HepG2 (cell line): ENCODE measurements around the gene LYRM1. TPM values are rescaled to one million over a fixed set of nuclear protein-coding genes. Genes with fewer than 3 reads are reported as not detected.

Experiments used
- ATAD3A ChIP-seq: sonication (generic); formaldehyde crosslinking; IDR thresholded peaks from 2 replicates; pipeline ENCODE4 v1.4.0; 2020; ENCODE audit warnings: missing genetic modification reagents
- ISL2 ChIP-seq: sonication (generic); formaldehyde crosslinking; IDR thresholded peaks from 2 replicates; pipeline ENCODE4 v1.5.0; 2020; ENCODE audit warnings: missing genetic modification reagents
- MLLT10 ChIP-seq: sonication (generic); formaldehyde crosslinking; IDR thresholded peaks from 2 replicates; pipeline ENCODE4 v1.4.0; 2020; ENCODE audit warnings: missing genetic modification reagents
- MTA1 ChIP-seq: sonication (generic); formaldehyde crosslinking; IDR thresholded peaks from 2 replicates; pipeline ENCODE4 v1.4.0; 2020; ENCODE audit warnings: missing genetic modification reagents, mild to moderate bottlenecking, borderline replicate concordance
- PAWR ChIP-seq: sonication (generic); formaldehyde crosslinking; IDR thresholded peaks from 2 replicates; pipeline ENCODE4 v1.4.0; 2020; ENCODE audit warnings: missing genetic modification reagents, mild to moderate bottlenecking, borderline replicate concordance
- PRDM10 ChIP-seq: sonication (generic); formaldehyde crosslinking; IDR thresholded peaks from 2 replicates; pipeline ENCODE4 v1.4.0; 2020; ENCODE audit warnings: low read depth, missing genetic modification reagents
- RFXANK ChIP-seq: IDR thresholded peaks from 2 replicates; pipeline ENCODE4 v1.6.1; 2016
- ZBTB7A ChIP-seq: sonication (generic); formaldehyde crosslinking; IDR thresholded peaks from 2 replicates; pipeline ENCODE4 v1.8.0; 2022; ENCODE audit warnings: mild to moderate bottlenecking, missing genetic modification reagents
- ZNF543 ChIP-seq: sonication (generic); formaldehyde crosslinking; IDR thresholded peaks from 2 replicates; pipeline ENCODE4 v1.4.0; 2020; ENCODE audit warnings: mild to moderate bottlenecking, missing genetic modification reagents
- ZNF709 ChIP-seq: sonication (generic); formaldehyde crosslinking; IDR thresholded peaks from 2 replicates; pipeline ENCODE4 v1.5.0; 2020; ENCODE audit warnings: mild to moderate bottlenecking, missing genetic modification reagents
- ZSCAN21 ChIP-seq: sonication (generic); formaldehyde crosslinking; IDR thresholded peaks from 2 replicates; pipeline ENCODE4 v1.8.0; 2022; ENCODE audit warnings: mild to moderate bottlenecking, missing genetic modification reagents, moderate library complexity, borderline replicate concordance
- polyA plus RNA-seq, 8 experiments: library from polyadenylated mRNA; depleted of rRNA in 3 of 8; stranded (reverse) in 7 of 8; unstranded in 1 of 8; fragments of >200 nt; fragmentation: Illumina TruSeq in 4 of 8; extraction: Trizol in 4 of 8; gene quantifications; 2 replicates each; pipeline versions ENCODE4 v1.2.1 to v1.2.3, GENCODE V29; 2011 to 2016; ENCODE audit warnings: low read depth in 4 of 8, missing spikeins in 1 of 8, mixed read lengths in 1 of 8; ENCODE audit not compliant: insufficient read depth in 1 of 8
- total RNA-seq, 5 experiments: library from RNA; depleted of rRNA; stranded (reverse); fragments of >200 nt; fragmentation: Illumina TruSeq; extraction: Trizol; gene quantifications; 2 replicates each; pipeline ENCODE4 v1.2.3, GENCODE V29; 2016; ENCODE audit warnings: low read depth in 1 of 5
- TF ChIP-seq, protein P1 (sequence below): sonication (generic); formaldehyde crosslinking; IDR thresholded peaks from 2 replicates; pipeline ENCODE4 v1.4.0; 2020; ENCODE audit warnings: mild to moderate bottlenecking, missing genetic modification reagents, borderline replicate concordance
- TF ChIP-seq, protein P2 (sequence below): sonication (generic); formaldehyde crosslinking; IDR thresholded peaks from 2 replicates; pipeline ENCODE4 v1.9.0; 2021; ENCODE audit warnings: missing genetic modification reagents, borderline replicate concordance
- TF ChIP-seq, protein P3 (sequence below): sonication (generic); formaldehyde crosslinking; IDR thresholded peaks from 2 replicates; pipeline ENCODE4 v1.4.0; 2020; ENCODE audit warnings: missing genetic modification reagents

LYRM1 gene
- total and polyA plus RNA-seq, 2 of the 13 experiments (the other 11 are each of a cell fraction or from before 2014, with no cell fraction given): 59.2 to 82.6 TPM

- TF ChIP-seq, protein P1, sequence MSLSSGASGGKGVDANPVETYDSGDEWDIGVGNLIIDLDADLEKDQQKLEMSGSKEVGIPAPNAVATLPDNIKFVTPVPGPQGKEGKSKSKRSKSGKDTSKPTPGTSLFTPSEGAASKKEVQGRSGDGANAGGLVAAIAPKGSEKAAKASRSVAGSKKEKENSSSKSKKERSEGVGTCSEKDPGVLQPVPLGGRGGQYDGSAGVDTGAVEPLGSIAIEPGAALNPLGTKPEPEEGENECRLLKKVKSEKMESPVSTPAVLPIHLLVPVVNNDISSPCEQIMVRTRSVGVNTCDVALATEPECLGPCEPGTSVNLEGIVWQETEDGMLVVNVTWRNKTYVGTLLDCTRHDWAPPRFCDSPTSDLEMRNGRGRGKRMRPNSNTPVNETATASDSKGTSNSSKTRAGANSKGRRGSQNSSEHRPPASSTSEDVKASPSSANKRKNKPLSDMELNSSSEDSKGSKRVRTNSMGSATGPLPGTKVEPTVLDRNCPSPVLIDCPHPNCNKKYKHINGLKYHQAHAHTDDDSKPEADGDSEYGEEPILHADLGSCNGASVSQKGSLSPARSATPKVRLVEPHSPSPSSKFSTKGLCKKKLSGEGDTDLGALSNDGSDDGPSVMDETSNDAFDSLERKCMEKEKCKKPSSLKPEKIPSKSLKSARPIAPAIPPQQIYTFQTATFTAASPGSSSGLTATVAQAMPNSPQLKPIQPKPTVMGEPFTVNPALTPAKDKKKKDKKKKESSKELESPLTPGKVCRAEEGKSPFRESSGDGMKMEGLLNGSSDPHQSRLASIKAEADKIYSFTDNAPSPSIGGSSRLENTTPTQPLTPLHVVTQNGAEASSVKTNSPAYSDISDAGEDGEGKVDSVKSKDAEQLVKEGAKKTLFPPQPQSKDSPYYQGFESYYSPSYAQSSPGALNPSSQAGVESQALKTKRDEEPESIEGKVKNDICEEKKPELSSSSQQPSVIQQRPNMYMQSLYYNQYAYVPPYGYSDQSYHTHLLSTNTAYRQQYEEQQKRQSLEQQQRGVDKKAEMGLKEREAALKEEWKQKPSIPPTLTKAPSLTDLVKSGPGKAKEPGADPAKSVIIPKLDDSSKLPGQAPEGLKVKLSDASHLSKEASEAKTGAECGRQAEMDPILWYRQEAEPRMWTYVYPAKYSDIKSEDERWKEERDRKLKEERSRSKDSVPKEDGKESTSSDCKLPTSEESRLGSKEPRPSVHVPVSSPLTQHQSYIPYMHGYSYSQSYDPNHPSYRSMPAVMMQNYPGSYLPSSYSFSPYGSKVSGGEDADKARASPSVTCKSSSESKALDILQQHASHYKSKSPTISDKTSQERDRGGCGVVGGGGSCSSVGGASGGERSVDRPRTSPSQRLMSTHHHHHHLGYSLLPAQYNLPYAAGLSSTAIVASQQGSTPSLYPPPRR (CRISPR knock-in tag): peak; percentile 58; the same call in 1 of the 2 replicates
- TF ChIP-seq ZSCAN21 (CRISPR knock-in tag) (no peak), ZNF709 (CRISPR knock-in tag) (no peak), MTA1 (0 out of 2 replicates have a peak, but pooled peaks have one; percentile 46), ISL2 (CRISPR knock-in tag) (no peak), ZNF543 (CRISPR knock-in tag) (peak; percentile 52; the same call in 1 of the 2 replicates), PRDM10 (peak; percentile 60; the same call in 1 of the 2 replicates), ZBTB7A (CRISPR knock-in tag) (no peak), ATAD3A (CRISPR knock-in tag) (no peak), MLLT10 (CRISPR knock-in tag) (no peak), PAWR (no peak), RFXANK (CRISPR knock-in tag) (no peak)
- TF ChIP-seq, protein P2, sequence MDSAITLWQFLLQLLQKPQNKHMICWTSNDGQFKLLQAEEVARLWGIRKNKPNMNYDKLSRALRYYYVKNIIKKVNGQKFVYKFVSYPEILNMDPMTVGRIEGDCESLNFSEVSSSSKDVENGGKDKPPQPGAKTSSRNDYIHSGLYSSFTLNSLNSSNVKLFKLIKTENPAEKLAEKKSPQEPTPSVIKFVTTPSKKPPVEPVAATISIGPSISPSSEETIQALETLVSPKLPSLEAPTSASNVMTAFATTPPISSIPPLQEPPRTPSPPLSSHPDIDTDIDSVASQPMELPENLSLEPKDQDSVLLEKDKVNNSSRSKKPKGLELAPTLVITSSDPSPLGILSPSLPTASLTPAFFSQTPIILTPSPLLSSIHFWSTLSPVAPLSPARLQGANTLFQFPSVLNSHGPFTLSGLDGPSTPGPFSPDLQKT (CRISPR knock-in tag): no peak
- TF ChIP-seq, protein P3, sequence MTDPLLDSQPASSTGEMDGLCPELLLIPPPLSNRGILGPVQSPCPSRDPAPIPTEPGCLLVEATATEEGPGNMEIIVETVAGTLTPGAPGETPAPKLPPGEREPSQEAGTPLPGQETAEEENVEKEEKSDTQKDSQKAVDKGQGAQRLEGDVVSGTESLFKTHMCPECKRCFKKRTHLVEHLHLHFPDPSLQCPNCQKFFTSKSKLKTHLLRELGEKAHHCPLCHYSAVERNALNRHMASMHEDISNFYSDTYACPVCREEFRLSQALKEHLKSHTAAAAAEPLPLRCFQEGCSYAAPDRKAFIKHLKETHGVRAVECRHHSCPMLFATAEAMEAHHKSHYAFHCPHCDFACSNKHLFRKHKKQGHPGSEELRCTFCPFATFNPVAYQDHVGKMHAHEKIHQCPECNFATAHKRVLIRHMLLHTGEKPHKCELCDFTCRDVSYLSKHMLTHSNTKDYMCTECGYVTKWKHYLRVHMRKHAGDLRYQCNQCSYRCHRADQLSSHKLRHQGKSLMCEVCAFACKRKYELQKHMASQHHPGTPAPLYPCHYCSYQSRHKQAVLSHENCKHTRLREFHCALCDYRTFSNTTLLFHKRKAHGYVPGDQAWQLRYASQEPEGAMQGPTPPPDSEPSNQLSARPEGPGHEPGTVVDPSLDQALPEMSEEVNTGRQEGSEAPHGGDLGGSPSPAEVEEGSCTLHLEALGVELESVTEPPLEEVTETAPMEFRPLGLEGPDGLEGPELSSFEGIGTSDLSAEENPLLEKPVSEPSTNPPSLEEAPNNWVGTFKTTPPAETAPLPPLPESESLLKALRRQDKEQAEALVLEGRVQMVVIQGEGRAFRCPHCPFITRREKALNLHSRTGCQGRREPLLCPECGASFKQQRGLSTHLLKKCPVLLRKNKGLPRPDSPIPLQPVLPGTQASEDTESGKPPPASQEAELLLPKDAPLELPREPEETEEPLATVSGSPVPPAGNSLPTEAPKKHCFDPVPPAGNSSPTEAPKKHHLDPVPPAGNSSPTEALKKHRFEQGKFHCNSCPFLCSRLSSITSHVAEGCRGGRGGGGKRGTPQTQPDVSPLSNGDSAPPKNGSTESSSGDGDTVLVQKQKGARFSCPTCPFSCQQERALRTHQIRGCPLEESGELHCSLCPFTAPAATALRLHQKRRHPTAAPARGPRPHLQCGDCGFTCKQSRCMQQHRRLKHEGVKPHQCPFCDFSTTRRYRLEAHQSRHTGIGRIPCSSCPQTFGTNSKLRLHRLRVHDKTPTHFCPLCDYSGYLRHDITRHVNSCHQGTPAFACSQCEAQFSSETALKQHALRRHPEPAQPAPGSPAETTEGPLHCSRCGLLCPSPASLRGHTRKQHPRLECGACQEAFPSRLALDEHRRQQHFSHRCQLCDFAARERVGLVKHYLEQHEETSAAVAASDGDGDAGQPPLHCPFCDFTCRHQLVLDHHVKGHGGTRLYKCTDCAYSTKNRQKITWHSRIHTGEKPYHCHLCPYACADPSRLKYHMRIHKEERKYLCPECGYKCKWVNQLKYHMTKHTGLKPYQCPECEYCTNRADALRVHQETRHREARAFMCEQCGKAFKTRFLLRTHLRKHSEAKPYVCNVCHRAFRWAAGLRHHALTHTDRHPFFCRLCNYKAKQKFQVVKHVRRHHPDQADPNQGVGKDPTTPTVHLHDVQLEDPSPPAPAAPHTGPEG: no peak
Observed at GRCh38 chr16:20878682-20879147, 21.9 kb upstream of the LYRM1 start (continued).
